Esophagus squamous epithelium (tissue), 5 donors: Measurements from ENCODE around the gene HPCAL1. TPM values are rescaled to one million over a fixed set of nuclear protein-coding genes. Genes with fewer than 3 reads are reported as not detected.

ENCODE experiments used
- DNase-seq: peaks from one replicate; lab custom pipeline; 2025; lab: John Stamatoyannopoulos, UW
- H3K27ac ChIP-seq, 4 donors: fragments of 200-600 bp; sonication (generic); one replicate each; pipeline ENCODE4 v1.5.1; 2016 to 2019; ENCODE audit warnings: mild to moderate bottlenecking in 1 of 4
- H3K27me3 ChIP-seq, 4 donors: fragments of 200-600 bp; sonication (generic); 1 replicate in 3 of 4; 2 replicates in 1 of 4; pipeline versions ENCODE4 v1.5.1 to v1.6.0; 2017 to 2021; ENCODE audit warnings: antibody characterized with exemption in 1 of 4
- H3K36me3 ChIP-seq, 3 donors: fragments of 200-600 bp; sonication (generic); one replicate each; pipeline ENCODE4 v1.5.1; 2016 to 2019
- H3K4me1 ChIP-seq, 3 donors: fragments of 200-600 bp; sonication (generic); one replicate each; pipeline ENCODE4 v1.5.1; 2017 to 2019
- H3K4me3 ChIP-seq, 4 donors: fragments of 200-600 bp; sonication (generic); 1 replicate in 3 of 4; 2 replicates in 1 of 4; pipeline ENCODE4 v1.5.1; 2016 to 2019; ENCODE audit warnings: mild to moderate bottlenecking in 2 of 4, moderate library complexity in 1 of 4
- H3K9me3 ChIP-seq, 3 donors: fragments of 200-600 bp; sonication (generic); one replicate each; pipeline ENCODE4 v1.5.1; 2016 to 2019
- CTCF ChIP-seq, 6 experiments: fragments of 450-650 bp in 4 of 6; fragments of 200-600 bp in 2 of 6; sonication (generic) in 2 of 6; IDR thresholded peaks; one replicate each; pipeline ENCODE4 v1.5.1; 2016 to 2019; ENCODE audit warnings: antibody characterized with exemption in 6 of 6, mild to moderate bottlenecking in 4 of 6, moderate library complexity in 4 of 6
- POLR2A ChIP-seq, 4 donors: fragments of 450-650 bp; IDR thresholded peaks; one replicate each; pipeline ENCODE4 v1.6.1; 2017; ENCODE audit warnings: antibody characterized with exemption in 4 of 4, mild to moderate bottlenecking in 4 of 4, moderate library complexity in 3 of 4
- WGBS, 2 donors: methylation state at CpG; one replicate each; pipeline ENCODE4 v1.1.5; 2018; 5-methylcytosine and 5-hydroxymethylcytosine counted together
- intact Hi-C: fragments of 100-400 bp; cut with DNase I; formaldehyde crosslinking; loops from one replicate; pipeline ENCODE4 v1.15.0; 2022
- total RNA-seq, 4 donors: library from RNA; depleted of rRNA; stranded (reverse); fragments of >200 nt; gene quantifications; one replicate each; pipeline ENCODE4 v1.1.0, GENCODE V29; 2016
- donor health status: DM: yes; HTN: yes; CAD: no.

Gene HPCAL1
- total RNA-seq, 4 donors from 2014 or later: 13.2 to 26.4 (median 20.5) TPM

DNA sequence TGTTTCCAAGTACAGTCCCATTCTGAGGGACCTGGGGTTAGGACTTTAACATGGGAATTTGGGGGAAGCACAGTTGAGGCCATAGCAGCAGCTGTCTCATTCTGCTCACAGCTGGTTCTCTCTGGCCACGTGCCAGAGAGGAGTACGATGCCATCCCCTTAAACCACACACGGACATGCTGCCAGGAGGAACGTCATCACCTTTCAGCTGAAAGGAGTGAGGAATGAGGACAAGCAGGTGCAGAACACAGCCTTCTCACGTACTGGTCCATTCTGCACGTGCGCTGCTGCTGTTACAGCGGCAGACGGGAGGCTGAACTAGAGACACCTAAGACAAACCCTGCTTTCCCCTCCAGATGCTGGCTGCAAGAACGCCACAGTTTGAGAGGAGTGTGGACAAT lies 111.9 kb downstream of the HPCAL1 start:
- DNase-seq: no peak
- intact Hi-C loops: loop anchor here (5.0 kb wide), 1 partner anchor 282 kb away; no protein-coding TSS in a partner anchor
- H3K4me1 ChIP-seq: peaks cover 0 to 6% (median 0%) of the 10 kb centered on the region in 3 donors
- H3K9me3 ChIP-seq: no peaks in the 10 kb centered on the region
- WGBS, 2 donors: 52 to 75% methylated on average over 5 of the region's 10 CpGs
- TF ChIP-seq CTCF (IDR thresholded peaks at IDR 0.05) (no peak), POLR2A (IDR thresholded peaks at IDR 0.05) (no peak)
- no peak overlapping the region for H3K27ac ChIP-seq
- H3K4me3 ChIP-seq: no peak overlapping the region
- no peaks in the 10 kb centered on the region for H3K27me3 ChIP-seq
- peaks cover 0 to 2% (median 0%) of the 10 kb centered on the region in 3 donors for H3K36me3 ChIP-seq

DNA sequence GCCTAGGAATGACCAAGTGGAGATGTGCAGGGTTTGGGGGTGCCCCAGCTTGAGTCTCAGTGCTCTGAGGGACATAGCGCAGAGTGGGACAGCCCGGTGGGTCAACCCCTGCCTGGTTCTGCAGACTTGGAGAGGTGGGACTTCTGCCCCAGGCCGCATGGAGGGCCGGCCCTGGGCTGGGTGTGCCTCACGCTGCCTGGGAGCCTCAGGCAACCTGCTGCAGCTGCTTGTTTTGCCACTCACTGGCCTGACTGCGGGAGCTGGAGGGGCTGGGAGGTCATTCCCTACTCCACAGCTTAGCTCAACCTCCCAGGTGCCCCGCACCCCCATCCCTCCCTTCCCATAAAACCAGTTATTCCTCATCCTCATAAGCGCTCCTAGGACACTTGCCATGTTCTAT lies 112.3 kb downstream of the HPCAL1 start:
- H3K9me3 ChIP-seq: no peaks in the 10 kb centered on the region
- peaks cover 0 to 7% (median 0%) of the 10 kb centered on the region in 3 donors for H3K36me3 ChIP-seq
- no peak overlapping the region for H3K4me3 ChIP-seq
- intact Hi-C loops: no loop called here
- H3K4me1 ChIP-seq: peaks cover 0 to 2% (median 0%) of the 10 kb centered on the region in 3 donors
- 83 to 94% methylated on average over 4 to 7 of the region's 8 CpGs for WGBS, 2 donors
- TF ChIP-seq CTCF (IDR thresholded peaks at IDR 0.05): no peak
- TF ChIP-seq POLR2A (IDR thresholded peaks at IDR 0.05): no peak
- no peak for DNase-seq
- H3K27me3 ChIP-seq: no peaks in the 10 kb centered on the region
- H3K27ac ChIP-seq: no peak overlapping the region

DNA sequence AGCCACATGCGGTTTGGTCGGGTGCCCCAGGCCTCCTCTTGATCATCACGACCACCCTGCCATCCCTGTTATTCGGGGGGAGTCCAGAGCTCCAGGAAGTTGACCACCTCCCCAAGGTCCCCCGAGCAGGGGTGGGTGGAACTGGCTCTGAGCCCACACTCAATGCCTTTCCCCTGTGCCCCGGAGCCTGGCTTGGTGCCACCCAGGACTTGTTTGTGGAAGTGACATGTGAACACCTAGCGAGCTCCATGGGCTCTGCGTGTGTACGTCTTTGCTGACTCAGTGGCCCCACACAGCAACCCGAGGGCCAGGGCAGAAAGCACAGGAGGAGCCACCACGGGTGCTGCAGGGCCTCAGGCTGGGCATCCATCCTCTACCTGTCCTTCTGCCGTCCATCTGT lies 112.9 kb downstream of the HPCAL1 start:
- intact Hi-C loops: no loop called here
- WGBS, 2 donors: 70 to 81% methylated on average over 2 to 6 of the region's 12 CpGs
- H3K27ac ChIP-seq: no peak overlapping the region

GRCh38 chr2:10417551-10418335 lies 115.0 kb downstream of the HPCAL1 start:
- H3K36me3 ChIP-seq: peaks cover 0 to 29% (median 0%) of the 10 kb centered on the region in 3 donors
- H3K4me3 ChIP-seq: no peak overlapping the region
- H3K27me3 ChIP-seq: no peaks in the 10 kb centered on the region
- TF ChIP-seq POLR2A (IDR thresholded peaks at IDR 0.05): no peak
- TF ChIP-seq CTCF (IDR thresholded peaks at IDR 0.05): no peak
- no peak overlapping the region for H3K27ac ChIP-seq
- DNase-seq: no peak
- WGBS, 2 donors: 86 to 91% methylated on average over 6 of the region's 6 CpGs
- intact Hi-C loops: no loop called here
- no peaks in the 10 kb centered on the region for H3K9me3 ChIP-seq
- H3K4me1 ChIP-seq: no peaks in the 10 kb centered on the region

More for the DNA sequence above, 112.9 kb downstream of the HPCAL1 start:
- TF ChIP-seq POLR2A (IDR thresholded peaks at IDR 0.05): no peak
- TF ChIP-seq CTCF (IDR thresholded peaks at IDR 0.05): no peak
- Histone ChIP-seq H3K27me3 (no peaks in the 10 kb centered on the region), H3K9me3 (no peaks in the 10 kb centered on the region), H3K36me3 (peaks cover 0 to 13% (median 0%) of the 10 kb centered on the region in 3 donors), H3K4me1 (no peaks in the 10 kb centered on the region), H3K4me3 (no peak overlapping the region)
- DNase-seq: no peak

DNA sequence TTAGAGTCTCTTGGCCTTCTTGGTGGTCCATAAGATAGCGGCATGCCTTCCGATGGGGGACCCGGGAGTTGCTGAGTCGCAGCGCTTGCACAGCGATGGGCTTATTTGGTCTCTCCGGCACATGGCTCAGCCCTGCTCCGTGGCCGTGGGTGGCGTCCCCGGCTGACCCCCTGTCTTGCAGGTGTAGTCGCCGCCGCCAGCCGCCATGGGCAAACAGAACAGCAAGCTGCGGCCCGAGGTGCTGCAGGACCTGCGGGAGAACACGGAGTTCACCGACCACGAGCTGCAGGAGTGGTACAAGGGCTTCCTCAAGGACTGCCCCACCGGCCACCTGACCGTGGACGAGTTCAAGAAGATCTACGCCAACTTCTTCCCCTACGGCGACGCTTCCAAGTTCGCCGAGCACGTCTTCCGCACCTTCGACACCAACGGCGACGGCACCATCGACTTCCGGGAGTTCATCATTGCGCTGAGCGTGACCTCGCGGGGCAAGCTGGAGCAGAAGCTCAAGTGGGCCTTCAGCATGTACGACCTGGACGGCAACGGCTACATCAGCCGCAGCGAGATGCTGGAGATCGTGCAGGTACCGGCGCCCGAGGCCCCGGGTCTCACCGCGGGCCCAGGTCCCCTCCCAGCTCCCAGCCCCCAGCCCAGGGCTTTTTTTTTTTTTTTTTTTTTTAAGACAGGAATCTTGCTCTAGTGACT lies 117.0 kb downstream of the HPCAL1 start:
- Histone ChIP-seq H3K4me1 (no peaks in the 10 kb centered on the region), H3K27ac (no peak overlapping the region), H3K36me3 (peaks cover 0 to 46% (median 0%) of the 10 kb centered on the region in 3 donors), H3K27me3 (no peaks in the 10 kb centered on the region), H3K9me3 (no peaks in the 10 kb centered on the region), H3K4me3 (no peak overlapping the region)
- WGBS, 2 donors: 92 to 97% methylated on average over 26 to 42 of the region's 54 CpGs
- no peak for DNase-seq
- intact Hi-C loops: no loop called here
- TF ChIP-seq CTCF (IDR thresholded peaks at IDR 0.05) (no peak), POLR2A (IDR thresholded peaks at IDR 0.05) (no peak)
